B cell (primary cell): ENCODE data around the gene USE1. TPM values are rescaled to one million over a fixed set of nuclear protein-coding genes. Genes with fewer than 3 reads are reported as not detected.
A peak's percentile ranks its signal among the peaks of the same experiment; 100 is the strongest.

Experiments
- ATAC-seq: fragments of 200-7000 bp; cut with Tn5 transposase; one replicate; pipeline ENCODE4 v1.10.0; 2021; ENCODE audit warnings: low read depth, mild to moderate bottlenecking, moderate number of reproducible peaks, moderate library complexity
- CTCF ChIA-PET: fragments of 350-600 bp; sonication (Branson Sonifier 250); formaldehyde crosslinking; loops from one replicate; lab custom pipeline; 2021; ENCODE audit warnings: antibody characterized with exemption, inconsistent platforms; lab: Charles Lee
- POLR2A ChIA-PET: fragments of 350-600 bp; sonication (Branson Sonifier 250); formaldehyde crosslinking; loops from one replicate; lab custom pipeline; 2021; ENCODE audit warnings: antibody characterized with exemption; lab: Charles Lee
- DNase-seq: peaks from one replicate; pipeline ENCODE4 v3.0.0; 2013
- H2AFZ ChIP-seq: 2 replicates; pipeline ENCODE4 v1.6.1; 2012; ENCODE audit warnings: mild to moderate bottlenecking, low read depth, low read length; ENCODE audit not compliant: insufficient read depth, poor library complexity, severe bottlenecking
- H3K27ac ChIP-seq, 2 donors: 1 replicate in 1 of 2; 2 replicates in 1 of 2; pipeline ENCODE4 v1.5.1; 2012 to 2013; ENCODE audit warnings: low read length in 2 of 2, mild to moderate bottlenecking in 2 of 2, moderate library complexity in 1 of 2
- H3K27me3 ChIP-seq, 4 experiments: fragments of 200-600 bp in 1 of 4; sonication (generic) in 1 of 4; replicated peaks in 1 of 4; 1 replicate in 2 of 4; 2 replicates in 2 of 4; pipeline versions ENCODE4 v1.6.1 to v1.7.0; 2013 to 2016; ENCODE audit warnings: low read length in 3 of 4, mild to moderate bottlenecking in 2 of 4, mixed read lengths in 1 of 4, moderate library complexity in 1 of 4; ENCODE audit not compliant: insufficient read depth in 4 of 4, control insufficient read depth in 3 of 4; ENCODE audit errors: control extremely low read depth in 1 of 4
- H3K36me3 ChIP-seq, 2 experiments: replicated peaks in 1 of 2; 1 replicate in 1 of 2; 2 replicates in 1 of 2; pipeline versions ENCODE4 v1.6.1 to v1.7.1; 2013; ENCODE audit warnings: low read length in 1 of 2; ENCODE audit not compliant: insufficient read depth in 2 of 2, control insufficient read depth in 1 of 2; ENCODE audit errors: control extremely low read depth in 1 of 2, extremely low read depth in 1 of 2
- H3K4me1 ChIP-seq, 2 donors: fragments of 200-600 bp in 1 of 2; sonication (generic) in 1 of 2; 1 replicate in 1 of 2; 2 replicates in 1 of 2; pipeline versions ENCODE4 v1.5.1 to v1.6.1; 2013 to 2017; ENCODE audit warnings: low read length in 2 of 2; ENCODE audit not compliant: control insufficient read depth in 2 of 2, insufficient read depth in 2 of 2
- H3K4me2 ChIP-seq: replicated peaks from 2 replicates; pipeline ENCODE3; 2012; ENCODE audit warnings: mild to moderate bottlenecking, low read depth, low read length; ENCODE audit not compliant: poor library complexity, severe bottlenecking
- H3K4me3 ChIP-seq, 5 experiments: fragments of 200-600 bp in 1 of 5; sonication (generic) in 1 of 5; 1 replicate in 3 of 5; 2 replicates in 2 of 5; pipeline versions ENCODE4 v1.5.1 to v1.7.0; 2011 to 2016; ENCODE audit warnings: low read length in 4 of 5, mild to moderate bottlenecking in 4 of 5, low read depth in 2 of 5, control low read depth in 1 of 5, moderate library complexity in 1 of 5; ENCODE audit not compliant: insufficient read depth in 1 of 5; ENCODE audit errors: control extremely low read depth in 1 of 5, extremely low read depth in 1 of 5
- H3K79me2 ChIP-seq: fragments of 200-600 bp; sonication (generic); one replicate; pipeline ENCODE4 v1.6.0; 2016; ENCODE audit warnings: low read length; ENCODE audit not compliant: control insufficient read depth, insufficient read depth
- H3K9ac ChIP-seq: fragments of 200-600 bp; sonication (generic); 2 replicates; pipeline ENCODE4 v1.6.1; 2017; ENCODE audit warnings: mild to moderate bottlenecking, low read length, moderate library complexity
- H3K9me3 ChIP-seq, 3 donors: one replicate each; pipeline versions ENCODE4 v1.6.1 to v1.7.1; 2013; ENCODE audit warnings: low read length in 2 of 3; ENCODE audit not compliant: control insufficient read depth in 2 of 3, insufficient read depth in 1 of 3; ENCODE audit errors: control extremely low read depth in 1 of 3
- H4K20me1 ChIP-seq: 2 replicates; pipeline ENCODE4 v1.6.0; 2012; ENCODE audit warnings: mild to moderate bottlenecking, low read length; ENCODE audit not compliant: insufficient read depth, control insufficient read depth, poor library complexity, severe bottlenecking
- H3K27ac Mint-ChIP-seq: one replicate; pipeline ENCODE4 v1.8.0; 2021; ENCODE audit warnings: mixed read lengths
- H3K27me3 Mint-ChIP-seq: one replicate; pipeline ENCODE4 v1.8.0; 2021; ENCODE audit warnings: mixed read lengths
- H3K4me1 Mint-ChIP-seq: one replicate; pipeline ENCODE4 v1.8.0; 2021; ENCODE audit warnings: mixed read lengths
- H3K4me3 Mint-ChIP-seq: one replicate; pipeline ENCODE4 v1.8.0; 2021; ENCODE audit warnings: mixed read lengths
- H3K9me3 Mint-ChIP-seq: one replicate; pipeline ENCODE4 v1.8.0; 2022; ENCODE audit warnings: mixed read lengths; ENCODE audit not compliant: insufficient read depth
- CTCF ChIP-seq: fragments of 200-600 bp; IDR thresholded peaks from one replicate; pipeline ENCODE4 v1.8.0; 2022; ENCODE audit warnings: antibody characterized with exemption, mild to moderate bottlenecking
- EZH2 ChIP-seq: IDR thresholded peaks from 2 replicates; pipeline ENCODE4 v1.6.1; 2012; ENCODE audit warnings: borderline replicate concordance, low read depth, mild to moderate bottlenecking, moderate library complexity, low read length; ENCODE audit not compliant: insufficient read depth, poor library complexity, severe bottlenecking
- WGBS: methylation state at CpG from one replicate; pipeline ENCODE4 v1.1.5; 2013; ENCODE audit warnings: missing lambda C conversion rate; ENCODE audit not compliant: insufficient coverage; 5-methylcytosine and 5-hydroxymethylcytosine counted together
- intact Hi-C: fragments of 100-400 bp; cut with micrococcal nuclease; formaldehyde crosslinking; loops from one replicate; pipeline ENCODE4 v1.10.0; 2022
- polyA plus RNA-seq: library from polyadenylated mRNA; depleted of rRNA; stranded (reverse); fragments of >200 nt; gene quantifications from 2 replicates; pipeline ENCODE4 v1.2.3, GENCODE V29; 2012
- total RNA-seq, 2 donors: library from RNA; stranded (reverse); fragments of 120-200 nt in 1 of 2; gene quantifications; 1 replicate in 1 of 2; 2 replicates in 1 of 2; pipeline versions ENCODE4 v1.2.3 to v1.2.4, GENCODE V29; 2013 to 2022

The USE1 gene
- total and polyA plus RNA-seq, 2 donors (not counting 1 experiment from before 2014, with no cell fraction given) = 48.3 to 49.5 TPM

- H3K4me1 ChIP-seq = peaks cover 6 to 30% of the 10 kb centered on the region in 2 donors
- intact Hi-C loops = no loop called here
- Mint-ChIP-seq H3K27me3 (no peaks in the 10 kb centered on the region), H3K4me1 (peaks cover 23% of the 10 kb centered on the region), H3K4me3 (peak within 1 kb of the TSS; percentile 49), H3K27ac (peak within 1 kb of the TSS; percentile 32), H3K9me3 (no peaks in the 10 kb centered on the region)
- H3K36me3 ChIP-seq = peaks cover 0 to 4% of the 10 kb centered on the region in 2 experiments
- H3K4me3 ChIP-seq = no peak within 1 kb of the TSS
- POLR2A ChIA-PET = interaction anchor here (1.0 kb wide), 1 partner anchor 17 kb away, joined by 3 read pairs; the partner anchor contains the start of gene ANKLE1
- no peak for DNase-seq
- H2AFZ ChIP-seq = no peak within 1 kb of the TSS
- ATAC-seq = no peak
- no peak within 1 kb of the TSS for H3K4me2 ChIP-seq
- no peak within 1 kb of the TSS for H3K9ac ChIP-seq
- no peak within 1 kb of the TSS for H3K27ac ChIP-seq
- H3K79me2 ChIP-seq = peaks cover 10% of the 10 kb centered on the region
- no peaks in the 10 kb centered on the region for H3K27me3 ChIP-seq
- peaks cover 0 to 12% (median 2%) of the 10 kb centered on the region in 3 donors for H3K9me3 ChIP-seq
- TF ChIP-seq EZH2 = no peak
- no peak for TF ChIP-seq CTCF
- WGBS = no CpG with 5 or more reads among the region's 5 CpGs
- CTCF ChIA-PET = interaction anchor here (1.0 to 4.9 kb wide), 5 partner anchors 9 to 197 kb away, joined by 3 to 52 read pairs (median 3); partner anchors contain the start of genes ANKLE1 and USE1
- no peaks in the 10 kb centered on the region for H4K20me1 ChIP-seq
Measured at GRCh38 chr19:17264641-17264979, 49.5 kb downstream of the USE1 start, which contains the start of gene USHBP1. TSS of gene USHBP1 (minus strand) at chr19:17264745. CDS start at chr19:17264299, 446 bp downstream.

GRCh38 chr19:17266026-17266425 is 50.9 kb downstream of the USE1 start:
- WGBS = 100% methylated on average over 2 of the region's 7 CpGs
- Mint-ChIP-seq H3K9me3 (no peaks in the 10 kb centered on the region), H3K27ac (no peak overlapping the region), H3K4me1 (peaks cover 19% of the 10 kb centered on the region), H3K4me3 (peak overlapping the region; percentile 84), H3K27me3 (no peaks in the 10 kb centered on the region)
- Histone ChIP-seq H3K27me3 (no peaks in the 10 kb centered on the region), H3K4me1 (peaks cover 6 to 25% of the 10 kb centered on the region in 2 donors), H3K4me2 (peak overlapping the region; percentile 85), H3K36me3 (peaks cover 0 to 8% of the 10 kb centered on the region in 2 experiments), H3K27ac (peak overlapping the region; percentile 56 to 66), H3K9ac (no peak overlapping the region), H2AFZ (peak overlapping the region; percentile 42), H4K20me1 (no peaks in the 10 kb centered on the region), H3K4me3 (peak overlapping the region in 1 of 5 experiments; percentile 52), H3K9me3 (no peaks in the 10 kb centered on the region), H3K79me2 (peaks cover 14% of the 10 kb centered on the region)
- no peak for TF ChIP-seq EZH2
- no peak for DNase-seq
- intact Hi-C loops = loop anchor here (2.0 kb wide), 1 partner anchor 203 kb away; no protein-coding TSS in a partner anchor
- ChIA-PET CTCF (interaction anchor here (0.8 to 4.9 kb wide), 9 partner anchors 11 to 551 kb away, joined by 3 to 52 read pairs (median 4); partner anchors contain the start of genes ANKLE1, HAUS8 and MYO9B), POLR2A (interaction anchor here (0.5 to 1.8 kb wide), 10 partner anchors 9 to 1835 kb away, joined by 3 to 12 read pairs (median 6); partner anchors contain the start of genes DDA1, MRPL34 and USE1)
- ATAC-seq = no peak
